Right ventricle myocardium superior (tissue), 1 donor: ENCODE measurements around the gene SEMA4D. TPM values are rescaled to one million over a fixed set of nuclear protein-coding genes. Genes with fewer than 3 reads are reported as not detected.

Experiments
- ATAC-seq: fragments of 200-7000 bp; cut with Tn5 transposase; one replicate; pipeline ENCODE4 v1.9.1; 2020; ENCODE audit warnings: mild to moderate bottlenecking; ENCODE audit not compliant: poor library complexity
- DNase-seq: peaks from one replicate; pipeline ENCODE4 v3.0.0-alpha.2; 2020
- intact Hi-C: fragments of 100-400 bp; cut with DNase I; formaldehyde crosslinking; loops from one replicate; pipeline ENCODE4 v1.11.2; 2022
- microRNA-seq: library from miRNA; unstranded; fragments of <30 nt; microRNA quantifications from one replicate; pipeline ENCODE4 v1.2.0, GENCODE V29; 2020
- total RNA-seq: library from RNA; stranded (reverse); fragmentation: NEBNext Ultra II Directional; extraction: Animal tissue kit (Norgen Biotek cat#: 25700); gene quantifications from one replicate; pipeline ENCODE4 v1.2.1, GENCODE V29; 2021
- donor health status: DM: no; HTN: yes; CAD: no; lungs with severe emphysema.

The SEMA4D gene
- total RNA-seq, 1 donor from 2014 or later, result 18.7 TPM

DNA sequence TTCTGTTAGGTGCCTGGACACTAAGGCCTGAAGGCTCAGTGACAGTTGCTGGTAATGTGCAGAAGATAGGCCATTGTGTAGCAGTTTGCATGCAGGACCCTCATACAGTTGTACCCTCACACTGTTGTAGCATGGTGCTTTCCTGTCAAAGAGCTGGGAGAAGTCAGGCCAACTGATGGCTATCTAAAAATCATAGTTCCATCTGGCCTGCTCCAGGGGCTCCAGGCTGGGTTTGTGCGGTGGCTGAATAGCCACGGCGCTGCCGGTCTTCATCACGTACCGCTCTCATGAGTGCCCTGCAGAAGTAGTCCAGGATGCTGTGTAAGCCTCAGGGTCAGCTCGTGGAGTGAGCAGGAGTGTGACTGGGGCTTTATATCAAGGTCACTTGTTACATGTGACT is 167.4 kb downstream of the SEMA4D start:
- DNase-seq (no peak), ATAC-seq (no peak)
- intact Hi-C loops, result no loop called here

DNA sequence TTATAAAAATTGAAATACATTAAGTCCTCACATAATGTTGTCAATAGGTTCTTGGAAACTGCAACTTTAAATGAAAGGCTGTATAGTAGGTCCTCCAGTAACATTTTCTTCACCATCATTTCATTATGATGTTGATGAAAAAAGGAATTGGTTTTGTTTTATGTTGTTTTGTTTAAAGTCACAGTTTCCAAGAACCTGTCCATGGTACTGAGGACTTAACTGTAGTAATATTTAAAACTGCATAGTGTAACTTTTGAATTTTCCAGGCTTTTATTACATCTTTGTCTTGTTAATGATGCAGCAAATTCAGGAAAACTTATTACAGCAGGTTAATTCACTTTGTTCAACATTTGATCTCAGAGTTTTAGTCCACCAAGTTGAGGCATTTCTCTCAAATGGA is 168.0 kb downstream of the SEMA4D start:
- ATAC-seq, result no peak
- no peak for DNase-seq
- intact Hi-C loops, result no loop called here

- intact Hi-C loops, result no loop called here
These were observed 169.8 kb downstream of the SEMA4D start for GRCh38 chr9:89328064-89328463.

DNA sequence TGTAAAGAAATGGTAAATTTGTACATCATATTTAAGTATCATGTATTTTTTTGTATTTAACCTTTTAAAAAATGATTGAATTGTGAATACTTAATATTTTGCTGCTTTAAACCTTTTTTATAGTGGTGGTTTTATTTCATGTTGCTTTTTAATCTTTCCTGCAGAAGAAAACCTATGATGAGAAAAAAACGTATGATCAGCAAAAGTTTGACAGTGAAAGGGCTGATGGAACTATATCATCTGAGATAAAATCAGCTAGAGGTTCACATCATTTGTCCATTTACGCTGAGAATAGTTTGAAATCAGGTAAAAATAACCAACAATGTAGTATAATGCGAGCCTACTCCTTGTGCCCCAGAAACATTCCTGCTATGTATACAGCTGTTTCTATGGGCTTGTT is 172.2 kb downstream of the SEMA4D start:
- DNase-seq, result no peak
- no peak for ATAC-seq
- intact Hi-C loops, result no loop called here

More at GRCh38 chr9:89328064-89328463, 169.8 kb downstream of the SEMA4D start:
- no peak for ATAC-seq
- no peak for DNase-seq

DNA sequence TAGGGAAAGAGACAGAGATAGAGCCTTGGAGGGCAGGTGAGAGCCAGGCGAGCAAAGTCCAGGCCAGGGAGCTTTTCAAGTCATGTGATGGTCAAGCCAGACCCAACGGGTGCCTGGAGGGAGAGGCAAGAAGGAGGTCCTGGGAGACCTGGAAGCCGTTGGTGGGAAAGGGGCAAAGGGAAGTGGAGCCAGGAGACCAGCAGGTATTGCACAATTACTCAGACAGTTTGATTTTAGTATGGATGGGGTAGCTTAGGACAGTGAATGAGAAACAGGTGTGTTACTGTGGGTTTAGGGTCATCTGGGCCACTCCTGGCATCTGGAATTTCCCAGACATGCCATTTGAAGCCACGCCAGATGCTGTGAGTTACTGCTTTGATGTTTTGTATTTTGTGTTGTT is 174.5 kb downstream of the SEMA4D start:
- ATAC-seq (no peak), DNase-seq (no peak)
- intact Hi-C loops, result loop anchor here (5.0 kb wide), 1 partner anchor 224 kb away; no protein-coding TSS in a partner anchor

- ATAC-seq (peak; percentile 1), DNase-seq (no peak)
- intact Hi-C loops, result no loop called here
These were observed 178.7 kb downstream of the SEMA4D start for GRCh38 chr9:89319015-89319905.

- ATAC-seq, result peak; percentile 98
- intact Hi-C loops, result no loop called here
- peak; percentile 98 for DNase-seq
These were observed 179.5 kb downstream of the SEMA4D start, which contains the start of gene SECISBP2 for GRCh38 chr9:89318123-89319014. TSS of gene SECISBP2 (plus strand) at chr9:89318500. CDS start at chr9:89318577, 77 bp downstream.

GRCh38 chr9:89317282-89317681 is 180.6 kb downstream of the SEMA4D start:
- DNase-seq (no peak), ATAC-seq (no peak)
- intact Hi-C loops, result no loop called here

GRCh38 chr9:89315482-89315881 is 182.4 kb downstream of the SEMA4D start:
- intact Hi-C loops, result no loop called here
- DNase-seq (no peak), ATAC-seq (no peak)

DNA sequence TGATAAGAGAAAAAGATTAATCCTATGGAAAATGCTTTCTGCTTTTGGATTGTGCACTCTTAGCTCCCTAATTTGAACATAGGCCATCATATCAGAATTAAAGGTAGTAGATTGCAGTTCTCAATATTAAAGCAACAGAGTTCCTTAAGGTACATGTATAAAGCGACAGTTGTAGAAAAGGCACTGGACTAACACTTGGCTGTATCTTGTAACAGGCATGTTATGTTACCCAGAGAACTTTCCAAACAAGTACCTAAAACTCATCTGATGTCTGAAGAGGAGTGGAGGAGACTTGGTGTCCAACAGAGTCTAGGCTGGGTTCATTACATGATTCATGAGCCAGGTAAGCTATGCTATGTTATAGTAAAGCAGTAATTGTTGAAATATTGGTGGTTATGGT is 183.0 kb downstream of the SEMA4D start:
- intact Hi-C loops, result no loop called here
- ATAC-seq, result no peak

GRCh38 chr9:89313842-89314241 is 184.1 kb downstream of the SEMA4D start:
- ATAC-seq, result no peak
- no peak for DNase-seq
- intact Hi-C loops, result no loop called here

More for the DNA sequence above, 183.0 kb downstream of the SEMA4D start:
- DNase-seq, result no peak

DNA sequence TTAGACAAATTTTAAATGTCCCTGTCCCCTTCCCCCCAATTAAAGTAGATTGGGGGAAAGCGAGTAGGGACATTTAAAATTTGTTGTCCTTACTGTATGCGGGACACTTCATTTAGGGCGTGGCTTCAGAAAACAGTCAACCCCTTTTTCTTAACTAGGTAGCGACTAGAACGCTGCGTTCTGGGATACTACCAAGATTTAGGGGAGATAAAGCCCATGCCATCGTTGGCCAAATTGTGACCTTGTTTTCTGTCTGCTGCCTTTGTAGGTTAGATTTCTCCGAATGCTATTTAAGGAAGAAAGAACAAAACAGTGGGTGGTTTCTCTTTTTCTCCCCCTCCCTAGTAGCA is 185.7 kb downstream of the SEMA4D start:
- DNase-seq (no peak), ATAC-seq (no peak)
- intact Hi-C loops, result no loop called here

- ATAC-seq (peak; percentile 0), DNase-seq (peak; percentile 57)
These were observed 186.3 kb downstream of the SEMA4D start for GRCh38 chr9:89311346-89312221.

More at GRCh38 chr9:89311346-89312221, 186.3 kb downstream of the SEMA4D start:
- intact Hi-C loops, result no loop called here

Small RNA genes within 50 kb of the gene (microRNA-seq; reads per million reads assigned to microRNA genes)
- gene MIR3153, result not detected

Other genes starting within 250 kb of the SEMA4D start
- 7.1 TPM for gene CKS2, start 186.9 kb downstream of the SEMA4D start, total RNA-seq
- 14.2 TPM for gene SECISBP2, start 179.6 kb downstream of the SEMA4D start, total RNA-seq
- gene GADD45G, start 106.9 kb upstream of the SEMA4D start, total RNA-seq, result 48.9 TPM